HepG2 (cell line): ENCODE results near the gene B4GALT5. TPM values are rescaled to one million over a fixed set of nuclear protein-coding genes. Genes with fewer than 3 reads are reported as not detected.

Experiments
- ARNT ChIP-seq: fragments of 450-650 bp; IDR thresholded peaks from 2 replicates; pipeline ENCODE4 v1.6.1; 2017
- CAMTA2 ChIP-seq: sonication (generic); formaldehyde crosslinking; IDR thresholded peaks from 2 replicates; pipeline ENCODE4 v1.4.0; 2020; ENCODE audit warnings: mild to moderate bottlenecking, missing genetic modification reagents, borderline replicate concordance
- ELF1 ChIP-seq: sonication (generic); formaldehyde crosslinking; IDR thresholded peaks from 2 replicates; pipeline ENCODE4 v1.4.0; 2020; ENCODE audit warnings: missing genetic modification reagents
- MBNL3 ChIP-seq: fragments of 250-450 bp; sonication (Bioruptor Pico); conservative IDR thresholded peaks from 2 replicates; pipeline ENCODE4 v1.8.0; 2022; ENCODE audit warnings: mild to moderate bottlenecking, inconsistent platforms
- PHF21A ChIP-seq: sonication (generic); formaldehyde crosslinking; IDR thresholded peaks from 2 replicates; pipeline ENCODE4 v1.5.0; 2020; ENCODE audit warnings: mild to moderate bottlenecking, missing genetic modification reagents
- SALL2 ChIP-seq: sonication (generic); formaldehyde crosslinking; IDR thresholded peaks from 2 replicates; pipeline ENCODE4 v1.8.1; 2023; ENCODE audit warnings: mild to moderate bottlenecking, missing genetic modification reagents, inconsistent platforms
- SETDB1 ChIP-seq: sonication (generic); formaldehyde crosslinking; IDR thresholded peaks from 2 replicates; pipeline ENCODE4 v1.5.1; 2020; ENCODE audit warnings: missing genetic modification reagents, mild to moderate bottlenecking, borderline replicate concordance
- SOX13 ChIP-seq, 3 experiments: fragments of 450-650 bp in 1 of 3; sonication (generic) in 1 of 3; formaldehyde crosslinking in 1 of 3; IDR thresholded peaks in 2 of 3; conservative IDR thresholded peaks in 1 of 3; 2 replicates each; pipeline versions ENCODE4 v1.5.0 to v1.6.1; 2016 to 2020; ENCODE audit warnings: antibody characterized with exemption in 1 of 3, mild to moderate bottlenecking in 1 of 3, missing compliant biosample characterization in 1 of 3, missing genetic modification reagents in 1 of 3, moderate library complexity in 1 of 3
- ZBTB44 ChIP-seq: sonication (generic); formaldehyde crosslinking; IDR thresholded peaks from 2 replicates; pipeline ENCODE4 v1.4.0; 2020; ENCODE audit warnings: missing genetic modification reagents
- ZC3H4 ChIP-seq: sonication (generic); formaldehyde crosslinking; IDR thresholded peaks from 2 replicates; pipeline ENCODE4 v1.4.0; 2020; ENCODE audit warnings: missing genetic modification reagents, borderline replicate concordance
- ZMYM2 ChIP-seq: sonication (generic); formaldehyde crosslinking; IDR thresholded peaks from 2 replicates; pipeline ENCODE4 v1.8.0; 2022; ENCODE audit warnings: mild to moderate bottlenecking, missing genetic modification reagents
- ZNF333 ChIP-seq: sonication (generic); formaldehyde crosslinking; IDR thresholded peaks from 2 replicates; pipeline ENCODE4 v1.4.0; 2020; ENCODE audit warnings: mild to moderate bottlenecking, missing genetic modification reagents, borderline replicate concordance
- ZNF501 ChIP-seq: sonication (generic); formaldehyde crosslinking; IDR thresholded peaks from 2 replicates; pipeline ENCODE4 v1.5.1; 2020; ENCODE audit warnings: mild to moderate bottlenecking, moderate library complexity, missing genetic modification reagents
- ZNF572 ChIP-seq: sonication (generic); formaldehyde crosslinking; IDR thresholded peaks from 2 replicates; pipeline ENCODE4 v1.5.1; 2020; ENCODE audit warnings: mild to moderate bottlenecking, missing genetic modification reagents
- ZNF607 ChIP-seq: sonication (generic); formaldehyde crosslinking; IDR thresholded peaks from 2 replicates; pipeline ENCODE4 v1.5.1; 2020; ENCODE audit warnings: missing genetic modification reagents, mild to moderate bottlenecking, borderline replicate concordance
- ZNF776 ChIP-seq: sonication (generic); formaldehyde crosslinking; IDR thresholded peaks from 2 replicates; pipeline ENCODE4 v1.4.0; 2020; ENCODE audit warnings: mild to moderate bottlenecking, missing genetic modification reagents
- ZNF816 ChIP-seq: sonication (generic); formaldehyde crosslinking; IDR thresholded peaks from 2 replicates; pipeline ENCODE4 v1.8.0; 2022; ENCODE audit warnings: missing genetic modification reagents, mild to moderate bottlenecking, borderline replicate concordance
- polyA plus RNA-seq, 8 experiments: library from polyadenylated mRNA; depleted of rRNA in 3 of 8; stranded (reverse) in 7 of 8; unstranded in 1 of 8; fragments of >200 nt; fragmentation: Illumina TruSeq in 4 of 8; extraction: Trizol in 4 of 8; gene quantifications; 2 replicates each; pipeline versions ENCODE4 v1.2.1 to v1.2.3, GENCODE V29; 2011 to 2016; ENCODE audit warnings: low read depth in 4 of 8, missing spikeins in 1 of 8, mixed read lengths in 1 of 8; ENCODE audit not compliant: insufficient read depth in 1 of 8
- total RNA-seq, 5 experiments: library from RNA; depleted of rRNA; stranded (reverse); fragments of >200 nt; fragmentation: Illumina TruSeq; extraction: Trizol; gene quantifications; 2 replicates each; pipeline ENCODE4 v1.2.3, GENCODE V29; 2016; ENCODE audit warnings: low read depth in 1 of 5
- TF ChIP-seq, protein P1 (sequence below): sonication (generic); formaldehyde crosslinking; IDR thresholded peaks from 2 replicates; pipeline ENCODE4 v1.8.0; 2022; ENCODE audit warnings: mild to moderate bottlenecking, missing genetic modification reagents
- TF ChIP-seq, protein P2 (sequence below): sonication (generic); formaldehyde crosslinking; IDR thresholded peaks from 2 replicates; pipeline ENCODE4 v1.5.1; 2020; ENCODE audit warnings: mild to moderate bottlenecking, missing genetic modification reagents, moderate library complexity
- TF ChIP-seq, protein P3 (sequence below): sonication (generic); formaldehyde crosslinking; IDR thresholded peaks from 2 replicates; pipeline ENCODE4 v1.4.0; 2020; ENCODE audit warnings: mild to moderate bottlenecking, low read depth, missing genetic modification reagents
- TF ChIP-seq, protein P4 (sequence below): sonication (generic); formaldehyde crosslinking; IDR thresholded peaks from 2 replicates; pipeline ENCODE4 v1.4.0; 2020; ENCODE audit warnings: mild to moderate bottlenecking, missing genetic modification reagents

The B4GALT5 gene
- total and polyA plus RNA-seq, 2 of the 13 experiments (the other 11 are each of a cell fraction or from before 2014, with no cell fraction given): 27.3 to 30.9 TPM

DNA sequence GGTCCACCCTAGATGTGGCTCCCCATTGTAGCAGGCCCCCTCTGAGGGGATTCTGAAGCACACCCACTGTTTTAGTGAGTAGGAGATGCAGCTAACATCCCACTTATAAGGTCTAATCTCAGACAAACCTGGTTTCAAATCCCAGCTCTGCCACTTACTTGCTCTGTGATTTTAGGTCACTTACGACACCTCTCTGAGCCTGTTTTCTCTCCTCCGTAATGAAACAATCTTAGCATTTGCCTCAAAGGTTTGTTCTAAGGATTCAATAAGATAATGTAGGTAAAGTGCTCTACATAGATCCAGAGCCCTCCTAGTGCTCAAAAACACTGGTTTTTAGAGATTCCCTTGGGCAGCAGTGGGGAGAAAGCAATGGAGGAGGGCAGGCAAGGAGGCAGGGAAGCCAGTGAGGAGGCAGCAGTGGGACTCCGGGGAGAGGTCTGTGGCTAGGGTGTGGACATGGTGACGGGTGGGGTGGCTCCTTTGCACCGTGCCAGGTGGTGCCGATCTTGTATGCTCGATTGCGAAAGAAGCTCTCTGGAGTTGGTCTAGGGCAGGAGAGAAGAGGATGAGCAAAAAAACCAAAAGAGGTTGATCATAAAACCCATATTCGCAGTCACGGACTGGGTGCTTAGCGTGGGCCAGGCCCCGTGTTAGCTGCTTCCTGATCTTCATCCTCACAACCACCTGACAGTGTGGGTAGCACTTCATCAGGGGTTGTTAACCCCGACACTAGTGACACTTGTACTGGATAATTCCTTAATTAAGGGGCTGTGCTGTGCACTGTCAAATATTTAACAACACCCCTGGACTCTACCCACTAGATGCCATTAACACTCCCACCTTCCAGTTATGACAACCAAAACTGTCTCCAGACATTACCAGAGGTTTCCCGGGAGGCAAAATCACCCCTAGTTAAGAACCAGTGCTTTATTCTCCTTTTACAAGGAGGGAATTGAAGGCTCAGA is 129.0 kb downstream of the B4GALT5 start (continued):
- 0 out of 2 replicates have a peak, but pooled peaks have one; percentile 14 for TF ChIP-seq SETDB1 (CRISPR knock-in tag)
- no peak for TF ChIP-seq ARNT
- peak; percentile 51; the same call in 1 of the 2 replicates for TF ChIP-seq ZNF776 (CRISPR knock-in tag)
- 0 out of 2 replicates have a peak, but pooled peaks have one; percentile 38 for TF ChIP-seq ZMYM2
- peak; percentile 49; the same call in 1 of the 2 replicates for TF ChIP-seq ZC3H4
- peak; percentile 15; the same call in 1 of the 2 replicates for TF ChIP-seq ZNF501 (CRISPR knock-in tag)
- TF ChIP-seq, protein P1, sequence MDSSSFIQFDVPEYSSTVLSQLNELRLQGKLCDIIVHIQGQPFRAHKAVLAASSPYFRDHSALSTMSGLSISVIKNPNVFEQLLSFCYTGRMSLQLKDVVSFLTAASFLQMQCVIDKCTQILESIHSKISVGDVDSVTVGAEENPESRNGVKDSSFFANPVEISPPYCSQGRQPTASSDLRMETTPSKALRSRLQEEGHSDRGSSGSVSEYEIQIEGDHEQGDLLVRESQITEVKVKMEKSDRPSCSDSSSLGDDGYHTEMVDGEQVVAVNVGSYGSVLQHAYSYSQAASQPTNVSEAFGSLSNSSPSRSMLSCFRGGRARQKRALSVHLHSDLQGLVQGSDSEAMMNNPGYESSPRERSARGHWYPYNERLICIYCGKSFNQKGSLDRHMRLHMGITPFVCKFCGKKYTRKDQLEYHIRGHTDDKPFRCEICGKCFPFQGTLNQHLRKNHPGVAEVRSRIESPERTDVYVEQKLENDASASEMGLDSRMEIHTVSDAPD: peak; percentile 73; the same call in 1 of the 2 replicates
- TF ChIP-seq MBNL3: 0 out of 2 replicates have a peak, but pooled peaks have one; percentile 39
- TF ChIP-seq ZNF607 (CRISPR knock-in tag): peak; percentile 9
- no peak for TF ChIP-seq PHF21A (CRISPR knock-in tag)
- TF ChIP-seq ZNF816 (CRISPR knock-in tag): no peak
- 0 out of 2 replicates have a peak, but pooled peaks have one; percentile 39 for TF ChIP-seq SALL2 (CRISPR knock-in tag)
- TF ChIP-seq ZNF572 (CRISPR knock-in tag): 0 out of 2 replicates have a peak, but pooled peaks have one; percentile 43
- TF ChIP-seq, protein P2, sequence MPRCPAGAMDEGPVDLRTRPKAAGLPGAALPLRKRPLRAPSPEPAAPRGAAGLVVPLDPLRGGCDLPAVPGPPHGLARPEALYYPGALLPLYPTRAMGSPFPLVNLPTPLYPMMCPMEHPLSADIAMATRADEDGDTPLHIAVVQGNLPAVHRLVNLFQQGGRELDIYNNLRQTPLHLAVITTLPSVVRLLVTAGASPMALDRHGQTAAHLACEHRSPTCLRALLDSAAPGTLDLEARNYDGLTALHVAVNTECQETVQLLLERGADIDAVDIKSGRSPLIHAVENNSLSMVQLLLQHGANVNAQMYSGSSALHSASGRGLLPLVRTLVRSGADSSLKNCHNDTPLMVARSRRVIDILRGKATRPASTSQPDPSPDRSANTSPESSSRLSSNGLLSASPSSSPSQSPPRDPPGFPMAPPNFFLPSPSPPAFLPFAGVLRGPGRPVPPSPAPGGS (CRISPR knock-in tag): peak; percentile 47; the same call in 1 of the 2 replicates
- peak; percentile 2; the same call in 1 of the 2 replicates for TF ChIP-seq ELF1 (CRISPR knock-in tag)
- TF ChIP-seq, protein P3, sequence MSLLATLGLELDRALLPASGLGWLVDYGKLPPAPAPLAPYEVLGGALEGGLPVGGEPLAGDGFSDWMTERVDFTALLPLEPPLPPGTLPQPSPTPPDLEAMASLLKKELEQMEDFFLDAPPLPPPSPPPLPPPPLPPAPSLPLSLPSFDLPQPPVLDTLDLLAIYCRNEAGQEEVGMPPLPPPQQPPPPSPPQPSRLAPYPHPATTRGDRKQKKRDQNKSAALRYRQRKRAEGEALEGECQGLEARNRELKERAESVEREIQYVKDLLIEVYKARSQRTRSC (CRISPR knock-in tag): 0 out of 2 replicates have a peak, but pooled peaks have one; percentile 16
- peak; percentile 76; the same call in 1 of the 2 replicates for TF ChIP-seq CAMTA2 (CRISPR knock-in tag)
- no peak for TF ChIP-seq SOX13 (IDR thresholded peaks at IDR 0.05)
- 0 out of 4 replicates have a peak, but pooled peaks of 1 of the 2 experiments have one; percentile 52 for TF ChIP-seq SOX13 (CRISPR knock-in tag; conservative IDR thresholded peaks at IDR 0.05 in 1 of 2, IDR thresholded peaks at IDR 0.05 in 1 of 2)
- TF ChIP-seq ZNF333 (CRISPR knock-in tag): 0 out of 2 replicates have a peak, but pooled peaks have one; percentile 31
- TF ChIP-seq, protein P4, sequence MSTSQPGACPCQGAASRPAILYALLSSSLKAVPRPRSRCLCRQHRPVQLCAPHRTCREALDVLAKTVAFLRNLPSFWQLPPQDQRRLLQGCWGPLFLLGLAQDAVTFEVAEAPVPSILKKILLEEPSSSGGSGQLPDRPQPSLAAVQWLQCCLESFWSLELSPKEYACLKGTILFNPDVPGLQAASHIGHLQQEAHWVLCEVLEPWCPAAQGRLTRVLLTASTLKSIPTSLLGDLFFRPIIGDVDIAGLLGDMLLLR (CRISPR knock-in tag): 0 out of 2 replicates have a peak, but pooled peaks have one; percentile 41
- TF ChIP-seq ZBTB44: no peak; the same call in 1 of the 2 replicates
